GM18511 (cell line): ENCODE data around the gene SLC4A7.
"Not testable (repeated sequence)": the region's sequence is repeated elsewhere in the genome, so short reads cannot be mapped to it uniquely, and the experiment has no call there.

Experiments used
- ATAC-seq: cut with Tn5 transposase; IDR thresholded peaks from one replicate; pipeline ENCODE4 v1.9.1; 2021; ENCODE audit warnings: mild to moderate bottlenecking, moderate library complexity; ENCODE audit not compliant: unreplicated experiment

The SLC4A7 gene

DNA sequence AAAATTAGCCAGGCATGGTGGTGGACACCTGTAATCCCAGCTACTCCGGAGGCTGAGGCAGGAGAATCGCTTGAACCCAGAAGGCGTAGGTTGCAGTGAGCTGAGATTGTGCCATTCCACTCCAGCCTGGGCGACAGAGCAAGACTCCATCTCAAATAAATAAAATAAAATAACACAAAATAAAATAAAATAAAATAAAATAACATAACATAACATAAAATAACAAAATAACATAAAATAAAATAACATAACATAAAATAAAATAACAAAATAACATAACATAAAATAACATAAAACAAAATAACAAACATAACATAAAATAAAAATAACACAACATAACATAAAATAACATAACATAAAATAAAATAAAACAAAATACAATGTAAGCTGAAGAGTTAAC, 45.8 kb downstream of the SLC4A7 start:
- ATAC-seq = not testable (repeated sequence)

DNA sequence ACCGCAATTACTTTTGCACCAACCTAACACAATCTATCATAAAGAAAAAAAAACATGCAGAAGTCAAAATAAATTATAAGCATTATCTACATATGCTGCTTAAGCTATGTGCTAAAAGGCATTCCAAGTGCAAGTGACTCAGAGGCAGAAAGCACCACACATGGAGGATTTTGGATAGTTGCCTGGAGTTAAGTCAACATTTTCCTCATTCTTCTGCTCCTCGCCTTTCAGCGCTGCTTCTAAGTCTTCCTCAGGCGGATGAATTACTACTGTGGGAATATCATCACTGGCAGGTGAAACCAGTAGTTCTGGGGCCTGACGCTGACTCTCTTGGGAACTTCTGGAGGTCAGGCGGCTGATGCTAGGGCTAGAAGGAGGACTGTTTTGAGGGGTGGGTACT, 53.1 kb downstream of the SLC4A7 start:
- no peak for ATAC-seq

DNA sequence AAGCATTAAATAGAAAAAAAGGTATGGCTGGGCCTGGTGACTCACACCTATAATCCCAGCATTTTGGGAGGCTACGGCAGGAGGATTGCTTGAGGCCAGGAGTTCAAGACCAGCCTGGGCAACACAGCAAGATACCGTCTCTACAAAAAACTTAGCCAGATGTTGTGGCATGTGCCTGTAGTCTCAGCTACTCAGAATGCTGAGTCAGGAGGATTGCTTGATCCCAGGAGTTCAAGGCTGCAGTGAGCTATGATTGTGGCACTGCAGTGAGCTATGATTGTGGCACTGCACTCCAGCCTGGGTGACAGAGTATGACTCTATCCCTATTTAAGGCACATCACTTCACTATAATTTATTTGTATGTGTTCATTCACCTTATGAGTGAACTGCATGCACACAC, 54.3 kb downstream of the SLC4A7 start:
- ATAC-seq = no peak

DNA sequence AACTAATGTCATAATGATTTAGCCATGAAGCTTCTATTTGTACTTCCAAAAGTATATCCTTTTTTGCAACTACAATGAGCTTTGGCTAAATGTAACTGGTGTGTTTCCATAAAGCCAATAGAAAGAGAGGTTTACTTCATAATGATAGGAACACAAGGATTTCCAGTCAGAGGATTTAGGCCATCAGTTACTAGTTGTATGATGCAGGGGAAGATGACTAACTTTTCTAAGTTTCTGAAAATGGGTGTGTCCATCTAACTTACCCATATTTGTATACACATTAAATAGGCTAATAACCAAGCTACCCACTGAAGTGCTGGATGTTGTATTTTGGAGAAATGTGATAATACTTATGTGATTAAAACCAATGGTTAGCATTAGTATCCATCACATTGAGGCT, 55.7 kb downstream of the SLC4A7 start:
- no peak for ATAC-seq

DNA sequence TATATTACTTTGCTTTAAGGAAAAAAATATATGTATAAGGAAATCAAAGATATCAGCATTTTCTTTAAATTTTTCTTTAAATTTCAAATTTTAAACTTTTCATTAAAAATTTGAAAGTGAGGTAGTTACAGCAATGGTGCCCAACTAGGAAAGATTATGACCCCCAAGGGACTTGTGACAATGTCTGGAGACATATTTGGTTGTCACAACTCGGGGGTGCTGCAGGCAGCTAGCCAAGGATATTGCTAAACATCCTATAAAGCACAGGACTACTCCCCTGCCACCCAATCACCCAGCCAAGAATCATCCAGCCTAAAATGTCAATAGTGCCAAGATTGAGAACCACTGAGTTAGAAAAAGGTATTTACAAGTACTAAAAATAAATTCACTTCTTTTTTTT, 57.3 kb downstream of the SLC4A7 start:
- ATAC-seq = no peak

DNA sequence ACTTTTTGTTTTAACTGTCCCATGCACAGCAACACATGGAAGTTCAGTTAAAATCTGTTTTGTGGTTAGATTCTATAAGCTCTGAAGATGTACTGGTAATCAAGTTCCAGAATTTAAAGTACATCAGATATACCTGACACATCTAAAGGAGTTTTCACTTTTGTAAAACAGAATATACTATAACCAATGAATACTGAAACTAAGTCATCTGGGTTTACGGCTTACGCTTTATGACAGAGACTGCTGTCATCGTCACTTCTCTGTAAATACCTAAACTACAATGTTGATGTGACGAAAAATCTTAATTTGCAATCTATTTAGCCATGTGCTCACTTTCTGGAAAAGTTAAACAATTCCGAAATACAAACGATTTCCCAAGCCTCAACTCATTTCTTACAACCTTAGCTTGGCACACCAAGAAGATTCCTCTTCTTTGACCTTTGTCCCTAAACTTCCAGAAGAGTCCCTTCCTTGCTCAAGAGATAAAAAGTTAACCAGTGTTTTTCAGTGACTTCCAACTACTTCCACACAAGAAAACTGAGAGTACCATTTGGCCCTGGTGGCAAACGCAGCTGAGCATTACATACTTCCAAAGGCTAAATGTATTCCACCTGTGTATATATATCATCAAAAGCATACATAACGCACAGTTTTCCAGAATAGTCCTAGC, 58.2 kb downstream of the SLC4A7 start:
- ATAC-seq = no peak

DNA sequence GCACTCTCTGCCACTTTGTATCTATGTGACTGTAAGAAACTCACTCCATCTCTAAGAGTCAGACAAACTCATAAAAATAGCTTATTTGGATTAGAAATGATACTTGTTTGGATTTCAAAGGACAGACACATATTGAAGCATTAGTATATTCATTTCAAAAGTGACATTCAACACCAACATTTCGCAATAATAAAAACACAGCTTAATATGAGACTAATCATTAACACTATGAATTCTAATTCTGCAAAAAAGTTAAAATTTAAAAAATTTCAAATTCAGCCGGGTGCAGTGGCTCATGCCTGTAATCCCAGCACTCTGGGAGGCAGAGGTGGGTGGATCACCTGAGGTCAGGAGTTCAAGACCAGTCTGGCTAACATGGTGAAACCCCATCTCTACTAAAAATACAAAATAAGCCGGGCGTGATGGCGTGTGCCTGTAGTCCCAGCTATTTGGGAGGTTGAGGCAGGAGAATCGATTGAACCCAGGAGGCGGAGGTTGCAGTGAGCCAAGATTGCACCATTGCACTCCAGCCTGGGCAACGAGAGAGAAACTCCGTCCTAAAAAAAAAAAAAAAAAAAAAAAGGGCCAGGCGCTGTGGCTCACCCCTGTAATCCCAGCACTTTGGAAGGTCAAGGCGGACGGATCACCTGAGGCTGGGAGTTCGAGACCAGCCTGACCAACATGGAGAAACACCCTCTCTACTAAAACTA, 59.2 kb downstream of the SLC4A7 start:
- ATAC-seq = not testable (repeated sequence)

DNA sequence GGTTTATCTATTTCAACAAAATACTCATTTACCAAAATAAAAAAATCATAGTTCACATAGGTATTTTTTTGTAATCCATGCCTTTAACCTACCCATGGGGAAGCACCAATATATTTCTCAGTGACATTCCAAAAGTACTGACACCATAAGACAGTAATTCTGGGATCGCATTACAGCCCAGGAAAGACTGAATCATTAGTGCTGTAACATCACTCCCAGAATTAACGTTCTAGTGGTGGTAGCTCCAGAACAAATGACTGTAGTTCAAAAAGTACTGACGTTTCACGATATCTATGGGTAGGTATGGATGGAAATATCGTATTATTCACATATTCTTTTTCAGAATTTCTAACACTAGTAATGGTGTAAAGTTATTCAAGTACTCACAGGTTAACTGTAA, 60.7 kb downstream of the SLC4A7 start:
- no peak for ATAC-seq

DNA sequence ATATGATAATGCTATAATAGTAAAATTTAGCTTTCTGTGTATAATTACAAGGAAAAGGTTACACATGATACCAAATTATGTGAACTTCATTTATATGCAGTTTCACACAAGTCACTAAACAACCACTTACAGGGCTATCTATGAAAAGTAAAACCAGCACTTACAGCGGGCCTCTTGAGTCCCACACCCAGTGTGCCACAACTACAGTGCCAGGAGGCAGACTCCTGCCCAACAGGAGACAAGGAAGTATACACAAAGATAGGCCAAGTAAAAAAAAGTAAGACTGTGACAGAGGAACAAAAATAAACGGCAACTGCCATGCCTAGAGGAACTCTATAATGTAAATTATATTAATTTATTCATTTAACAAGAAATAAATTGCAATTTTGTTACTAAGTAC, 61.6 kb downstream of the SLC4A7 start:
- ATAC-seq = no peak

DNA sequence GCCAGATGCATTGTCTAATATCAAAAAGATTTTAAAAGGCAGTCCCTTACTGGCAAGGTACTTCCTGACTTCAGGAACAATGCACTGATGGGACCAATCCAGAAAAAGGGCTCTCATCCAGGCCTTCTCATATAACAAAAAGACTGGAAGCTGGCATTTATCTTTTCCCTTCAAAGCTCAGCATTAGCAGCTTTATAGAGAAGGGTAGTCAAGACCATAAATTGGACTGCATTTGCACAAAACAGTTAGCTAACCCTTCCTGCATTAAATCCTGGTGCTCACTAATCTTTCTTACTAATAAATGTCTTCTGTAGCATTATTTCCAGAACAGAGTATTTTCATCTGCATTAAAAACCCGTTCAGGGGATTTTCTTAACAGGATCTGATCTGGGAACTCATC, 69.0 kb downstream of the SLC4A7 start:
- ATAC-seq = no peak

DNA sequence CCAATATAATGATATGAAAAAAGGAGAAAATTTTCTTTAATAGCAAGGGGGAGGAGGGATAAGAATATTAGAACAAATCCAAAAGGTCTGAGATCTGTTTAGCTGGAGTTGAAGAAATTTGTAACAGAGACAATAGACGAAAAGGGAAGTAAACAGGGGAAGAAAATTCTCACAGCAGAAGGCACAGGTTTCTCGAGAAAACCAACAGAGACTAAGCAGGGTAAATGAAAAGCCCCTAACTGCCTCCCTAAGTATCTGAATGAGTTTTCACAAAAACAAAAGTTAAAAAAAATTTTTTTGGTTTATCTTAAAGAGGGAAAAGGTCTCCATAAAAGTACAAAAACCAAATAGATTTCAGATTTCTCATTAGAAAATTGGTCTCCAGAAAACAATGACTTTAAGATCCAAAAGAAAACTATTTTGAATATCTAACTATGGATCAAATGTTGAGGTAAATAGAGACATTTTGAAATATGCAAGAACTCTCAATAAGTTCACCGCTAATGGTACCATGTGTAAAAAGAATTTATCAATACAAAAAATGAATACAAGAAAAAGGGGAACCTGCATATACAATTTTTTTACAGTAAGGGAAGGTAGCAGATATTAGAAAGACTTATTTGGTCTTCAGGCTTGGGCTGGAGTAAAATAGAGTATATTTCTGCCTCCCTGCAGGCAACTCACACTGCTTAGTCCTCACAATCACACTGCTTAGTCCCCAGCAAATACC, 91.1 kb downstream of the SLC4A7 start:
- ATAC-seq = peak; percentile 78

DNA sequence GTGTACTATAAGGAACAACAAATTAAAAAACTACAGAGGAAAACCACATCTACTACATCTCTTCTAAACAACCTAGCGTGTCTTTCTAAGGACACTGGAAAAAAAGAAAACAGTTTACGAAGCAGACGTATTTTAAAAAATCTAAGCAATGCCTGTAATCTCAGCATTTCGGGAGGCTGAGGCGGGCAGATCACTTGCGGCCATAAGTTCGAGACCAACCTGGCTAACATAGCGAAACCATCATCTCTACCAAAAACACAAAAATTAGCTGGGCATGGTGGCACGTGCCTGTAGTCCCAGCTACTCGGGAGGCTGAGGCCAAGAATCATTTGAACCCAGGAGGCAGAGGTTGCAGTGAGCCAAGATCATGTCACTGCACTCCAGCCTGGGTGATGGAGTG, 91.8 kb downstream of the SLC4A7 start:
- not testable (repeated sequence) for ATAC-seq

DNA sequence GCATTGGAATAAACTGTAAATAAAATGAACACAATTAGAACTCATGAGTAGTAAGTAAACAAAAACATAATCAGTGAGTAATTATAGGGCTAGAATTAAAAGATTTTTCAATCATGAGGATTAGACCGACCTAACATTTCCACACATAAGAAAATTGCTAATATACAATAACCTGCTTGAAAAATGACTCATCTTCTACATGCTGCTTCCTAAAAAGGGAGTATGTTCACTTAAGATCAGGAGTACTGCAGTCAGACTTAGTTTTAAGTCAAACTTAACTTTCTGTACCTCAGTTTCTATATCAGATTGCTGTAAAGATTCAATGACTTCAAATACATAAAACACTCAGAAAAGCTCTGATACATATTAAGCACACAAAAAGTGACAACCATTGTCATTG, 92.4 kb downstream of the SLC4A7 start:
- no peak for ATAC-seq

DNA sequence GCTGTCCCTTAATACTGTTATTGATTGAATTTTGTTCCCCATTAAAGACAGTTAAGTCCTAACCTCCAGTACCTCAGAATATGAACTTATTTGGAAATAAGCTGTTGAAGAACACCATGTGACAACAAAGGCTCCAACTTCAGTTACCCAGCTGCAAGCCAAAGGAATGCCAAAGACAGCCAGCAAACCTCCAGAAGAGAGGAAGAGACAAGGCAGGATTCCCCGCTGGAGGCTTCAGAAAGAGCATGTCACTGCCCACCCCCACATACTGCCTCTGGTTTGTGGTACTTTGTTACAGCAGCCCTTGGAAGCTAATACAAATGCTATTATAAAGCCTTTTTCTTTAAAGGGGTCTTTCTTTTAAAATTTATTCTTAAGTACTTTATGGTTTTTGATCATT, 96.6 kb downstream of the SLC4A7 start:
- ATAC-seq = no peak

DNA sequence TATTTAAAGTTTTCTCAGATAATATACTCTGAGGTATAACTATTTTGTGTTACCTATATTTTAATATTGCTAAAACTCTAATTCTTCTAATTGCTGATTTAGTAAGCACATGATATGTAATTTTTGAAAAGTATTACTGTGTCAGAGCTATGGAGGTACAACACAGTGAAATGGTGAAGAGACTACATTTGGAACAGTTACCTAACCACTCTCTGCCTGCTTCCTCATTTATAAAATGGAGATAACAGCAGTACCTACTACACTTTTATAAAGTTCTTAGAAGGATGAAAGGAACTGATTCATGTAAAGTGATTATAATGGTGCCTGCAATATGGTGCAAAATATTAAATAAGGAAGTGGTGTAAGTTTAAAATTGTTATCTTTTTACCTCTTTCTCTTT, 98.7 kb downstream of the SLC4A7 start:
- ATAC-seq = peak; percentile 46

DNA sequence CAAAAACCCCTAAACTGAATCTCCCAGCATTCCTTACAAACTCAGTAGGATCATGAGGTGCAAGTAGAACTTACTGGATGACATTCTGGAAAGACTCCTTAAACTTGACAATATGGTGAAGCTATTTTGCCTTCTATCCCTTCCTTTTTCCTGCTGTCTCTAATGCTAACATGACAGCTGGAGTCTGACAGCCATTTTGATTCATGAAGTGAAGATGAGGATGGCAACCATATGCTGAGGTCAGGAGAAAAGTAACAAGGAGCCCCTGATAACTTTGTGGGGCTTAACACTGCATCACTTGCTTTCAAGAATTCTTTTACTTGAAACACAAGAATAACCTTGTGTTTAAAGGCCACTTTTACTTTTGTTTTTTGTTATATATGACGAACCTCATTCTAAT, 100.0 kb downstream of the SLC4A7 start:
- ATAC-seq = no peak

DNA sequence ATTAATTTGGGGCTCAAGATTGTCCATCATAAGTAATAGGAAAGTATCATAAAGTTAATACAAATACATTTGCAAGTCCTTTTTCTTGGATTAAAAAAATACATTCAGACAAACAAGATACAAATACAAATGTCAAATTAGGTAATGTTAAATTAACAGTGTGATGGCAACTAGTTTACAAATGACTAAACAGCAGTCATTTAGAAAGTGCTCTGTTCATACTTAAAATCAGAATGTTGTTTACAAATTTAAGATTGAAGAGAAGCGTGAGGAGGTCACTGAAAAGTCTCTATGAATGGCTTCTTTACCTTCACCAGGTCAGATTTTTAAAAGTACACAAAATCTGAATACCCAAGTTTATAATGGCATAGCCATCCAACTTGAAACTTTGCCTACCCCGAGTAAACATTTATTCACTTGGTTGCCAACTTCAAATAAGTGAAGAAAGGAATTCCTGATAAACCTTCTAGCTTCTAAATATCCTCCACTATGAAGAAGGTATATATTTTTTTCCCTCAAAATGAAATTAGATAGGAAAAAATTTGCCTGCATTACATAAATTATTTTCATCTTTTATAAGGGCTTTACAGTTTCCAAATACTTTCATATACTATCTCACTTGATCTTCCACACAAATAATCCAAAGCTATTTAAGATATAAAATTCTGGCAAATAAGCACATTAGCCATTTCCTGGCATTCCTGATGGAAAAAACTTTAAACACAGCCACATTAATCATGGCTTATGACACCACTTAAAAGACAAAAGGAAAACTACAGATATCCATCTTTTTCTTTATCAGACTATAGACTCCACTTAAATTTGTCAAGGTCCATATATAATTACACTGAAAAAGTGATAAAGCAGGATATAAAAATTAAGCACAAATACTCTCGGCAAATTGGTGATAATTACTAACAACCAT, 103.5 kb downstream of the SLC4A7 start:
- ATAC-seq = no peak

DNA sequence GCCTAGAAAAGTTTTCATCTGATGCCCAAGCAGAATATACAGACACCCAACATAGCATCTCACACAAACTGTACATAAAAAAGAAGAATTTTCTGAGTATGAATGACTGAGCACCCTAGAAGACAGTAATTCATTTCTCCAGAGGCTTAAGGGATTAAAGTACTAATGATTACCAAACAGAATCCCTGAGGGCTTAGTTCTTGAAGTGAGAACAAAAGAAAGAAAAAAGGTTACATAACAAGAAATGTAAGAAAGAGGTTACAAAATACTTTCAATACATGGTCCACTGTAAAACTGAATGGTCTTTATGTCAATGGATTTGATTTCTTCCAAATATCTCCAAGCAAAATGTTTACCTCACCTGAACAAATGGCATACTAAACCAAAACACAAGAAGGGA, 105.9 kb downstream of the SLC4A7 start:
- no peak for ATAC-seq

DNA sequence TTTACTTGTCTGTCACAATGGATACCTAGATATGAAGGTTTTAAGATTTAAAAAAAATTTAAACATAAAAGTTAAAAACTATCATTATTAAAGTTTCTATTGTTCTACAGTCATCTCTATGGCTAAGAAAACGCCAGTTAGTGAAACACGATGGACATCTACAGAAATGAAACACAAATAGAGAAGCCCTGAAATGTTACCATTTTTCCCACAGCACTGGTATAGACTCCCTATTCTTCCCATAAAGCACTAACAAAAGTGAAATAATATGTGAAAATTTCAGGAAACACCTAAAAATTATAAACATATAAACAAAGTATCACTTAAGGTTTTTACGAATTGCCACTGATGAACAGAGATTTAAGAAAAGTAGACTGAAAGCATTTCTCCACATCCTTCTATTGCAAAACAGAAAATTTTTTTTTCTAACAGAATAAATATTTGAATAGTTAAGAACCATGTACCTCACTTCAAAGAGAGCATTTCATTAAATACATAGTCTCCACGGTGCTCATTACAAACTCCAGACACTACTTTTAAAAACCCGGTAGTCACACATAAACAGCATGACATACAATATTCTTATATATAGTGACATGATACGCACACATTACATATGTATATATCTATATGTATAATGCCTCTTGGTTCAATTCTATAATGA, 107.9 kb downstream of the SLC4A7 start:
- ATAC-seq = no peak

DNA sequence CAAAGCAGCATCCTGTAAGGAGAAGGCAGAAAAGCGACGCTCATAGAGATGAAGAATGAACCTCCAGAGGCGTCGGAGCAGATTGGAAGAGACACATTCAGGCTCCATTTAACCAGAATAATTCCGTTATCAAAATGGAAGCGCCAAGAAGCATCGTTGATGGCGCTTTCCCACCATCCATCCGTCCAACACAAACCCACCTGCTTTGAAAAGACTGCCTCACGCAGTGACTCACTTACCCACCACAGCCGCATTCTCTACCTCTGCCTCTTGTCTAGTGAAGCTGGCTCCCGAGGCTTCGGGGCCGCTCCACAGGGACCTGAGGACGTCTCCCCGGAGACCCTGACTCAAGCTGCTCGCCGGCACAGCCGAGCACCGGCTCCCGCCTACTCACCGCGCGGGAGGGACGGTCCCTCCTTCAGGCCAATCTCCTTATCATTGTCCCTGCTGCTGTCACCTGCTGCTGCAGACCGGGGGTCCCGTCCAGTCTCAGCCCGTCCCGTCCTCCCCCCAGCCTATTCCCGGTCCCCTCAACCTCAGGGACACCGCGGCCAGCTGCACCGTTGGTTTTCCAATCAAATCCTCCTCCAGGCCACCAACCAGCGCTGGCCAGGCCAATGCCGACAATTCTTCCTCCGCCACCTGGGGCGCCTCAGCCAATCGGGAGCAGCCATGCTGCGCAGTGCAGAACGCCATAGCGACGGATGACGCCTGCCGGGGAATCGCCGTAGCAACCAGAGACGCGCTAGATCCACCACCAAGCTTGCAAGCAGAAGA, 115.2 kb downstream of the SLC4A7 start, which contains the start of gene NEK10:
NEK10 (minus strand) TSS at position 553 of the 777 bp plus-strand sequence. CDS start 16,501 bp downstream, outside the sequence.
- peak; percentile 100 for ATAC-seq
